Fibroblast of lung (primary cell): ENCODE data around the gene PCGF5.

Experiments
- CTCF ChIP-seq, 2 donors: IDR thresholded peaks in 1 of 2; conservative IDR thresholded peaks in 1 of 2; 1 replicate in 1 of 2; 2 replicates in 1 of 2; pipeline ENCODE4 v1.5.1; 2011 to 2012; ENCODE audit warnings: low read length in 2 of 2, control low read depth in 1 of 2, inconsistent platforms in 1 of 2, low read depth in 1 of 2, mild to moderate bottlenecking in 1 of 2
- EZH2 ChIP-seq: IDR thresholded peaks from 2 replicates; pipeline ENCODE4 v1.5.1; 2012; ENCODE audit warnings: low read length, control low read depth, mild to moderate bottlenecking; ENCODE audit errors: missing control alignments

- TF ChIP-seq CTCF (conservative IDR thresholded peaks at IDR 0.05 in 1 of 2, IDR thresholded peaks at IDR 0.05 in 1 of 2; ENCODE audit: low read depth in 1 of 2, low read length in 2 of 2) (no peak), EZH2 (no peak)
These were observed 35.1 kb upstream of the PCGF5 start for GRCh38 chr10:91185239-91185875.
